HG02571 (cell line): Measurements from ENCODE around the gene DNAJC10.
"Not testable (repeated sequence)": the region's sequence is repeated elsewhere in the genome, so short reads cannot be mapped to it uniquely, and the experiment has no call there.

ENCODE experiments used
- ATAC-seq: cut with Tn5 transposase; IDR thresholded peaks from one replicate; pipeline ENCODE4 v1.9.1; 2021; ENCODE audit warnings: mild to moderate bottlenecking, moderate library complexity; ENCODE audit not compliant: unreplicated experiment

DNAJC10 gene

DNA sequence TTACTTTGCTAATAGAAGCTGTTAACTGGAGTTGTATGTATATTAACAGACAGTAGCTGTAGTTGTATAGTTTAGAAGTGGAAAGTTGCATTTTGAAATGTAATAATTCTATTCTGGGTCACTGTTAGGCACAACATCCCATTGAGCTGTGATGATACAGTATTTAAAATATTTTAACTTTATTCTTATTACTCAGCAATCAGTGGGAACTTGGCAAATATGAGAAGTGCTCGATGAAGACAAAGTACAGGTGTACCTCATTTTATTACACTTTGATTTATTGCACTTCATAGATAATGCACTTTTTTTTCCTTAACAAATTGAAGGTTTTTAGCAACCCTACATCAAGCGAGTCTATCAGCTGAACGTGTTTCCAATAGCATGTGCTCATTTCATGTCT is 8.6 kb downstream of the DNAJC10 start:
- ATAC-seq: no peak

DNA sequence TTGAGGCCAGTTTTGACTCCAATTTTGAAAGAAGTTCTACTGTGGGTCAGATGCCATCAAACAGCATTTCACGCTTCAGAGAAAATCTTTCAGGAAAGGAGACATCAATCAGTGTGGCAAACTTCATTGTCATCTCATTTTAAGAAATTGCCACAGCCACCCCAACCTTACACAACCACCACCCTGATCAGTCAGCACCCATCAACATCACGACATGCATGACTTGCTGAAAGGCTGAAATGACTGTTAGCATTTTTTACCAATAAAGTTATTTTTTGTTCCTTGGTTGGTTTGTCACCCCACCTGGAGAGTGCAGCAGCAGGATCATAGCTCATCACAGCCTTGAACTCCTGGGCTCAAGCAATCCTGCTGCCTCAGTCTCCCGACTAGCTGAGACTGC is 10.4 kb downstream of the DNAJC10 start:
- no peak for ATAC-seq

DNA sequence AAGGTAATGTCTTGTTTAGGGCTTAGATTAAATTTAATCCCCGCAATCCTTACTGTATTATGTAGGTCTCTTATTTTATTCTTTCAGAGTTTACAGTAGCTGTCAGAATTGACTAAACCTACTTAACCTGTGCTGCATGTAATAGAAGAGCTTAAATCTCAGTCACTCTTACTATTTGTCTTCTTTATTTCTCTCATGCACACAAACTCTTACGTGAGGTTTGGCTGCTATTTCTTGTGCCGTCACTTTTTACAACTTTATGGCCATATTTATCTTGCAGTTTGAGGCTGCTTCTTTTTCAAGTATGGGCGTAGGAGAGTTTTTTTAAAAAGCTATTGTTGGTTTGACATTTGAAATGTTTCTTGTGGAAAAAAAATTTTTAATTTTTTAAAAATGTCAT is 12.0 kb downstream of the DNAJC10 start:
- no peak for ATAC-seq

DNA sequence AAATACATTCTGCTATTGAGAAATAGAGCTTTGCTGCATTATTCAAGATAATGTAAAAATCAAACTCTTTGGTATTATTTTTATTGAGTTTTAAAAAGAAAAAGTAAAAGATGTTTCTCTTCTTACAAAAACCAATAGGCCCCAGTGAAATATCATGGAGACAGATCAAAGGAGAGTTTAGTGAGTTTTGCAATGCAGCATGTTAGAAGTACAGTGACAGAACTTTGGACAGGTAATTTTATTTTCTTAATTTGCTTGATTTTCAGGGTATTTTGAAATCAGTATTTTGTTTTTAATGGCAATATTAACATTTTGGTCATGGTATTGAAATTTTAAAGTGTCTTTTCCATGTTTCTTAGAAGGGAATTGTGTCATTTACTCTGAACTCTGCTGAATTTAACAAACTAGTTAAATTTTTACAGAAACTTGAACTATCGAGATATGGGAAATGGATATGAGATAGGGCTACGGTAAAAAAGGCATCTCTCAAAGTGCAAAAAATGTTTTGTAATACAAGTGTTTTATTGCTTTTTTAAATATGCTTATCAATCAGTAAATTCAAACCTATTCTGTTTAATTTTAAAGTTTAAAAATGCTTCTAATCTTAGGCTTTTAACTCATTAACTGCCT is 13.8 kb downstream of the DNAJC10 start:
- no peak for ATAC-seq

DNA sequence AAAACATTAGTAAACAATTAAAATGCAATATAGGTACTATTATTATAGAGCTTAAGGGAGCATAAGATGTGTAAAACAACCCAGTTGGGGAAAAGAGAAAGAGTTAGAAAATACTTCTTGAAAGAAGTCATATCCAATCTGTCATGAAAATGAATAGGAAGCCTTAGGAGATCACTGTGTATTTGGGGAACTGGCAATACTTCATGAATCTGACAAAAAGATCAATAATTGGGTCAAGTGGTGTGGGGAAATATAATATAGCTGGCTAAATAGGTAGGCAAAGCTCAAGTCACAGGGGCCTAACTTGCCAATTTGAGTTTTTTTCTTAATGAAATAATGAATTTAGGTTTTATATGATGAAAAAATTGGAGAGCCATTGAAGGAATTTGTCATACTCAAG is 14.4 kb downstream of the DNAJC10 start:
- no peak for ATAC-seq

DNA sequence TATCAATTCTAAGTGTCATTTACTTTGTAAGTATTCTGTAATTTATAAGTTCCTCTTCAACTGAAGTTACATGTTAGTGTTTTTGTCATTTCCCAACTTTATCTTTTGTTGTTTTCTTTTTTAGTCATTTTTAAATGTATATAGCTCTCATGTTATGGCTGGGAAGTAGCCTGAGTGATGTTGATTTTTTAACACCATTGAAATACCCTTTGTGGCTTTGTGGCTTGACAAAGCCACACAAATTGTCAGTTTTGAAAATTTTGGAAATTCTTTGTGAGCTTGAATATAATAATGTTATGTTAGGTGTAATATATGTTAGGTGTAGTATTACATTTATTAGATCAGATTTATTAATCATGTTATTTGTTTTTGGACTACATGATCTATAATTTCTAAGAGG is 16.7 kb downstream of the DNAJC10 start:
- no peak for ATAC-seq

DNA sequence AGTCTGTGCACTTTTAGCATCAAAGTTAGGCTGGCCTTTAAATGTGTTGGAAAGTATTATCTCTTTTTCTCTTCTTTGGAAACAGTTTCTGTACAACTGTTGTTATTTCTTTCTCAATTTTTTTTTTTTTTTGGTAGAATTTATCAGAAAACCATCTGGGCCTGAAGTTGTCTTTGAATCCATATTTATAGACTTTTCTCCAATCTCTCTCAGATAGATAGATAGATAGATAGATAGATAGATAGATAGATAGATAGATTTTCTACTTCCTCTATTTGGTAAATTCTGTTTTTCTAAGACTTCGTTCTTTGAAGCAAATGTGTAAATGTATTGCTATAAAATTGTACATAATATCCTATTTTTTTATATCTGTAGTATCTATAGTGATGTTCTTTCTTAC is 17.5 kb downstream of the DNAJC10 start:
- ATAC-seq: no peak

DNA sequence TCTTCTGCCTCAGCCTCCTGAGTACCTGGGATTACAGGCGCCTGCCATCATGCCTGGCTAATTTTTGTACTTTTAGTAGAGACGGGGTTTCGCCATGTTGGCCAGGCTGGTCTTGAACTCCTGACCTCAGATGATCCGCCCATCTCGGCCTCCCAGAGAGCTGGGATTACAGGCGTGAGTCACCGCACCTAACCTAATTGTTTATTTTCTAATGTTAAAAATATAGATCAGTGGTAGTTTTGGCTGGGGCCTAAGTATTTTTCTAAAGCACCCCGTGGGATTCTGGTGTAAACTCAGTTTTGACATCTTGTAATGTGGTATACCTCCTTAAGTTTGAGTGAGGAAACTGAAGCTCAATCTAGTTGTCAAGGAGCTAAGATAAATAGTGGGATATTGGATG is 20.8 kb downstream of the DNAJC10 start:
- ATAC-seq: not testable (repeated sequence)

DNA sequence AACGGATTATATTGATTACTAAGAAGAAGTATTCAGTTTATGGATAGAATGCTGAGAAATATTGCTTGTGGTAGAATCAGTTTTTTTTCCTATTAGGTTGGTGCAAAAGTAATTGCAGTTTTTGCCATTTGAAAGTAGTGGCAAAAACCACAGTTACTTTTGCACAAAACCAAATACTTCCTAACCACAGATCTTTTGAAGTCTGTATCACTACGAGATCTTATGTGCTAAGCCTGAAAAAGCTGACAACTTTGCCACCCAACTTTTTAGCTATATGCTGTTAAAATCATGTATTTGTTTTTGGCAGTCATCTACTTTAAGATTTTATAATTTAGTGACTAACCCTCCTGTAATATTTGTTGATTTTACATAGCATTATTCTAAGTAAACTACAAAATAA is 24.6 kb downstream of the DNAJC10 start:
- no peak for ATAC-seq

DNA sequence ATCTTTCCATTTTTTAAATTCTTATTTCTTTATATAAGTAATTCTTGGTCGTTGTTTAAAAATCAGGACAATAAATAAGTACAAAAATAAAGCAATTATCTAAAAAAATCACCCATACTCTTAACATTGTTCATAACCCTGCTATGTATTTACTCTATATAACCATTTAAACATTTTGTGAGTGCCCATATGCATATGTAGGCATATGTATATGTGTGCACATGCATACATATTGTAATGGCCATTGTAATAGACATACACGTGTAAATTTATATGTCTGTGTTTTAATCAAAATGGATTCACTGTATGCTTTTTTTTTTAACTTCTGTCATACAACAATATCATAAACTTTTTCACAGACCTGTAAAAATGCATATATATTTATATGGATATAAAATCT is 25.6 kb downstream of the DNAJC10 start:
- ATAC-seq: no peak

DNA sequence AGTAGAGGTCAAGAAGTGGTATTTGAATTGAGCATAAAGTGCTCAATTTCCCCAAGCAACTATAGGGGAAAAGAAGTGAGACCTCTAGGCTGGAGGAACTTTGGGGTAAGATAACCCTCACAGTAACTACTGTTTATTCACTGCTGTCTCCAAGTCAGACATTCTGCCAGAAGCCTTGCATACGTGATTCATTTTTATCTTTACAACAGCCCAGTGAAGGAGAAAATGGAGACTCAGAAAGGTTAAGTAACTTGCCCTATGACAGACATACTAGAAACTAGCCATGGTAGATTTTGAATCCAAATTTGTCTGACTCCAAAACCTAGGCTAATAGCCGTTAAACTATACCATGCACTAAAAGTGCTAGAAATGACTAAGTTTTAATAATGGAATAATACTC is 28.4 kb downstream of the DNAJC10 start:
- ATAC-seq: no peak

DNA sequence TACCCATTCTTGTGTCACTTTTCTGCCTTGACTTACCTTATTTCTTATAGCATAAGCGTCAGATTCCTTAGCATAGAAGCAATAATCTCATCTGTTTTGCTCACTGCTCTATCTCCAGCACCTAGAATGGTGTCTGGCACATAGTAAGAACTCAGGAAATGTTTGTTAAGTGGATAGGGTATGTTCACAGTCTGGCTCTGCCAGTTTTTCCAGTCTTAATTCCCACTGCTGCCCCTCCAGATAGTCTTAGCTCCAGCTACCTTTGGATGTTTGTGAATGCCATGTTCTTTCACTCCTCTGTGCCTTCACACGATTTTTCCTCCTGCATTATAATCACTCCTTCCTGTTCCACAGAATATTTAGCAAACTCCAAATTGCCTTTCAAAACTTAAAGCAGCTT is 29.0 kb downstream of the DNAJC10 start:
- no peak for ATAC-seq

DNA sequence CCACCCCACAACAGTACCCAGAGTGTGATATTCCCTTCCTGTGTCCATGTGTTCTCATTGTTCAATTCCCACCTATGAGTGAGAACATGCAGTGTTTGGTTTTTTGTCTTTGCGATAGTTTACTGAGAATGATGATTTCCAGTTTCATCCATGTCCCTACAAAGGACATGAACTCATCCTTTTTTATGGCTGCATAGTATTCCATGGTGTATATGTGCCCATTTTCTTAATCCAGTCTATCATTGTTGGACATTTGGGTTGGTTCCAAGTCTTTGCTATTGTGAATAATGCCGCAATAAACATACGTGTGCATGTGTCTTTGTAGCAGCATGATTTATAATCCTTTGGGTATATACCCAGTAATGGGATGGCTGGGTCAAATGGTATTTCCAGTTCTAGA is 29.8 kb downstream of the DNAJC10 start:
- ATAC-seq: not testable (repeated sequence)

DNA sequence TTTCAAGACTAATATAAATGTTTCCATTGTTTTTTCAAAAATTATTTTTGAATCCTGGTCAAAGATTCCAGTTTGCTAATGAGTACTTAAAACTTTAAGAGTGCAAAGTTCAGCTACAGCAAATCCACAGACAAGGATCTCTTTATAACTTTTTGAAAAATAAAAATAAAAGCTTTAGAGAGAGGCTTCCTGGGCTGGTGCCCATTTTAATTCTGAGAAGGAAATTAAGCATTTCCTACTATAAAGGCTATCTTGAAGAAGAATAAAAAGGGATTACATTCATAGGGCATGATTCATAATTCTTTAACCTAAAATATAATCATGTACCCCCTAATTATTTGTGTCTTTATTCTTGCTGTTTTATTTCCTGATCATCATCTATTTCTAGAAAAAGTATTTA is 38.2 kb downstream of the DNAJC10 start:
- ATAC-seq: no peak

DNA sequence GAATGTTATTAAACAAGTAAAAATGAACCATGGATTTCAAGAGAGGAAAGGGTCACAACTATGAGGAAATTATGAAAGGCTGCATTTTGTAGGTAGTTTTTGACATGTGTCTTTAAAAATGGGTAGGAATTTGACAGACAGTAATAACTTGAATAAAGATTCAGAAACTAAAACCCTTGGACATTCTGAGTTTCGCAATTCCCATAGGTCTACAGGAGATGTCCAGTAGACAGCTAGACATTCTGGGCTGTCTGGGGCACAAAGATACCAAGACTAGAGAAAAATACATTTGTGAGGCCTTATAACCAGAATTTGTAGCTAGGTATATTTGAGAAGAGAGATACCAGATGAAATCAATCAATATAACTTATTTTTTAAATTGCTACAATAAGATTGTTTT is 42.3 kb downstream of the DNAJC10 start:
- no peak for ATAC-seq

DNA sequence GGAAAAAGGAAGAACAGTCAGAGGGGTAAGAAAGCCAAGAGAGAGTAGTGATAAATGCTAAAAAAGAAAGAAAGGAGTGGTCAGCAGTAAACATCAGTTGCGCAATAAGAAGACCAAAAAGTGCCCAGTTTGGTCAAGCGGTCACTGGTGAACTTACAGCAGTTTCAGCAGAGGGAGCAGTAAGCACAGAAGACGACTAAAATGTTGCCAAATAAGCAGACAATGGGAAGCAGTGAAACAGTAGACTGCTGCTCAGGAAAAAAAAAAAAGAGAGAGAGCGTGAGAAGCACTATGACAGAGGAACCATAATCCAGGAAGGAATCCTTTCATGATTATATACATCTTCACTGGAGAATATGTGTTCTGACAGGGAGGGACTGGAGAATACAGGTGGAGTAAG is 45.8 kb downstream of the DNAJC10 start:
- no peak for ATAC-seq

DNA sequence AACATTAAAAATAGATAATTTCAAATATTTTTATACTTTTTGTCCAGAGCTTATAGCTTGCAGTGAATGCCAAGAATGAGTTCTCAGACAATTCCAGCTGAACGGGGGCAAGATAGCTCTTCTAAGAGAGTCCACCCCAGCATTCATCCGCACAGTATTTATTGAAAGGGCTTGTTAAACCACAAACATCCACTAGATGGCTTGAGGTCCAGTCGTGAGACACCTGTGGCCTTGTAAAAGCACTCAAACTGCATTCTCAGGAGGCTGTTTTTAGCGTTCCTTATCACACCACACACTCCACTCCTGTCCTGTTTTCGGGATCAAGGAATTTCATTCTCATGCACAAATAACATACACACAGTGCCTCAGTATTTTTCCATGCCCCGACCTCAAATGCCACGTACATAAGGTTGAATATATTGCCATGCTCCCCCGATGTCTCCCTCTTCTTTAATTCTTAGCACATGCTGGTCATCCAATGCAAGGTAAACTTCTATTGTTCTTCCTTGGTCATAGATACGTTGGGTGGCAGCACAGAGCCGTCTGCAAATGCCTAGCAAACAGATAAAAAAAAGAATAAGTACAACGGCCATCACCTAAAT is 47.4 kb downstream of the DNAJC10 start:
- no peak for ATAC-seq

DNA sequence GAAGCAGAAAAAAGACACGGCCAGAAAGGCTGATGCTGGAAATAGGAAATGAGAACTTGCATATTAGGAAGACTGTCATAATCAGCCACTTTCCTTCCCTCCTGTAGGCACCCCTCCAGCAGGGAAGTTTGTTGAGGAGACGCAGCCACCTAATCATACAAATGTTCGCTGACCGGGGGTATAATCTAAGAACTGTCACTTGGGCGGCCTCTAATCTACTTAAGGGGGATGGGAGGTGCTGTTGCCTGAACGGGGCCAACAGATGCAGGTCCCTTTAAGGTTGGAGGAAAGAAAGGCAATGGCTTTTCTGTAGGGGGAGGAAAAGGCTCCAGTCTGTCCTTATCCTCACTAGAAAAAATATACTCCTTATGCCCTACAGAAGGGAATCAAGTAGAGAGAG is 50.6 kb downstream of the DNAJC10 start:
- ATAC-seq: no peak

DNA sequence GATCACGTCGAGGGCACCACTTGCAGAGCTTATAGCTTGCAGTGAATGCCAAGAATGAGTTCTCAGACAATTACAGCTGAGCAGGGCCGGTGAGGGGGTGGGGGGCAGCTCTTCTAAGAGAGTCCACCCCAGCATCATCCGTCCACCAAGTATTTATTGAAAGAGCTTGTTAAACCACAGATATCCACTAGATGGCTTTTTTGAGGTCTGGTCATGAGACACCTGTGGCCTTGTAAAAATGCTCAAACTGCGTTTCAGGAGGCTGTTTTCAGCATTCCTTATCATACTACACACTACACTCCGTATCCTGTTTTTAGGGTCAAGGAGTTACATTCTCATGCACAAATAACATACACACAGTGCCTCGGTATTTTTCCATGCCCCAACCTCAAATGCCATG is 51.5 kb downstream of the DNAJC10 start:
- no peak for ATAC-seq

DNA sequence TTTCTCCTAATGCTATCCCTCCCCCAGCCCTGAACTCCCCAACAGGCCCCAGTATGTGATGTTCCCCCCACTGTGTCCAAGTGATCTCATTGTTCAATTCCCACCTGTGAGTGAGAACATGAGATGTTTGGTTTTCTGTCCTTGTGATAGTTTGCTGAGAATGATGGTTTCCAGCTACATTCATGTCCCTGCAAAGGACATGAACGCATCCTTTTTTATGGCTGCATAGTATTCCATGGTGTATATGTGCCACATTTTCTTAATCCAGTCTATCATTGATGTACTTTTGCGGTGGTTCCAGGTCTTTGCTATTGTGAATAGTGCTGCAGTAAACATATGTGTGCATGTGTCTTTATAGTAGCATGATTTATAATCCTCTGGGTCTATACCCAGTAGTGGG is 52.9 kb downstream of the DNAJC10 start:
- ATAC-seq: not testable (repeated sequence)

DNA sequence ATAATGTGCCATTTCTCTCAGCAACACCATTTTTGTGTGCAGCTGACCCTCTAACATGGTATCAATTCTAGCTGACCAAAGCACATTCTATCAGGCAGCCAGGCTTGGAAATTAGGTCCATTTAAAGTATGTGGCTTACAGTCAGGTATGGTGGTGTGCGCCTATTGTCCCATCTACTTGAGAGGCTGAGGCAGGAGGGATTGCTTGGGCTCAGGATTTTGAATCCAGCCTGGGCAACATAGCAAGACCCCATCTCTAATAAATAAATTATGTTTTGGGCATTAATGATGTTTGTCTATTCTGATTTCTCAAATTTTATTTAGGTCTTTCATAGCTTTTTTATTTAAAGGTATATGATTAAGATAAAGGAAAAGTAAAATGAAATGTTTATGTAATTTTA is 63.3 kb downstream of the DNAJC10 start:
- ATAC-seq: no peak

DNA sequence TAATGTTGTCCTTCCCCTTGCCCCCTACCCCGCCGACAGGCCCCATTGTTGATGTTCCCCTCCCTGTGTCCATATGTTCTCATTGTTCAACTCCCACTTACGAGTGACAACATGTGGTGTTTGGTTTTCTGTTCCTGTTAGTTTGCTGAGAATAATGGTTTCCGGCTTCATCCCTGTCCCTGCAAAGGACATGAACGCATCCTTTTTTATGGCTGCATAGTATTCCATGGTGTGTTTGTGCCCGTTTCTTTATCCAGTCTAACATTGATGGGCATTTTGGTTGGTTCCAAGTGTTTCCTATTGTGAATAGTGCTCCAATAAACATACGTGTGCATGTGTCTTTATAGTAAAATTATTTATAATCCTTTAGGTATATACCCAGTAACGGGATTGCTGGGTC is 65.0 kb downstream of the DNAJC10 start:
- not testable (repeated sequence) for ATAC-seq

DNA sequence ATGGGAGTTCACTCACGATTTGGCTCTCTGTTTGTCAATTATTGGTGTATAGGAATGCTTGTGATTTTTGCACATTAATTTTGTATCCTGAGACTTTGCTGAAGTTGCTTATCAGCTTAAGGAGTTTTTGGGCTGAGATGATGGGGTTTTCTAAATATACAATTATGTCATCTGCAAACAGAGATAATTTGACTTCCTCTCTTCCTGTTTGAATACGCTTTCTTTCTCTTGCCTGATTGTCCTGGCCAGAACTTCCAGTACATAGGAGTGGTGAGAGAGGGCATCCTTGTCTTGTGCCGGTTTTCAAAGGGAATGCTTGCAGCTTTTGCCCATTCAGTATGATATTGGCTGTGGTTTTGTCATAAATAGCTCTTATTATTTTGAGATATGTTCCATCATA is 66.6 kb downstream of the DNAJC10 start:
- not testable (repeated sequence) for ATAC-seq
